Activated CD4-positive, alpha-beta T cell treated with anti-CD3 and anti-CD28 coated beads for 24 hours (primary cell): ENCODE data around the gene LMNB1.

Experiments used
- DNase-seq, 2 donors: peaks; one replicate each; pipeline ENCODE4 v3.0.0-alpha.2; 2020; ENCODE audit warnings: low read depth in 2 of 2

LMNB1 gene

DNA sequence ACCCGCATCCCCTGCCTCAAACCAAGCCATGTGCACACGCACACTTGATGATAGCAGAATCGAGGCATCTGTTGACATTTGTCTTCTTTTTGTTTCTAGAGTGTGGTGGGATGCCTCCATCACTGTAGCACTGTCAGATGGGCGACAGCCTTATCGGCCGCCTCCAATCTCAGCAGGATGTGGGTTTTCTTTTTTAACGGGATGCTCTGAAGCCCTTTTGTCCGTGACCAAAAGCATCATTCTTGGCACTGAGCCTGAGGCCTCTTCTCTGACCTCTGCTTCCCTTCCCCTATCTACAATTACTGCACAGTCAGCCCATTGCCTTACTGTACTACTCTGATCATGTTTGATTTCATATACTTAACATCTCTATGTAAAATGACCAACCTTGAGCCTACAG is 78.3 kb downstream of the LMNB1 start:
- DNase-seq, result no peak

DNA sequence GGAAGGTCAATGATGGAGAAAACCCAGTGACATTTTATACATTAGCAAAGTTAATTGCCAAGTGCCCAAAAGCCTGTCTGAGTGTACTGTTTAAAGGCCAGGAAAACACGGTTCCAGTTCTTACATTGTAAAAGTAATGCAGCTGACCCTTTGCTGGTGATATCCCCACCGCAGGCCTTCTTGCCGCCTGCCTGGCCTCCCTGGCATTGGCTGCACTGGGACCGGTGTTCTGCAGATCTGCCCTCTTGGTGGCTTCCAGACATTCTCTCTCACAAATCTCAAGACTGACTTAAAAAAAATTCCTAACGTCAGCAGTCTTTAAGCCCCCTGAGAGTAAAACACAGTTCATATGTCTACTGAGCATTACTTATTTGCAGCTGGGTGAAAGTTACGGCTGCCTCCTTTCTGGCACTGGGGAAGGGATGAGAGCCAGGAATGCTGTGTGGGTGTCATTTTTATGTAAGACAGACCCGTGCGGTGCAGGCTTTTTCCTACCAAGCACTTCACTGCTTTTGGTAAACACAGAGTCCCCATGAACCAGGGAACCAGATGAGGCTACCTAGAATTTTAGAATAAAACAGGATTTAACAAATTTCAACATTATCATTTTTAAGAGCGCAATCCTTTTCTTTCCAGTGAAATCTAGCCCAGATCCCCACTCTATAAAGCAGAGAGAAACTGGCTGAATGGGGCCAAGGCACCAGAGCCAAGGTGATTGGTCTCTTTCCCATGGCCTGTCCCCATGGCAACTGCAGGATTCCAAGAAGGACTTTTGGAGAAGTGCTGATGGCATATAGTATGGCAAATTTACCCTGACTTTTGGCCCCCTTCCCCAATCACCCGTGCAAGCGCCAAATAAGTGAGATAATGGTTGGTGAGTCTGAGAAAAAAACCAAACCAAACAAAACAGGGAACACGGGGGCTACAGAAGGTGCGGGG is 80.8 kb downstream of the LMNB1 start:
- DNase-seq, result no peak

DNA sequence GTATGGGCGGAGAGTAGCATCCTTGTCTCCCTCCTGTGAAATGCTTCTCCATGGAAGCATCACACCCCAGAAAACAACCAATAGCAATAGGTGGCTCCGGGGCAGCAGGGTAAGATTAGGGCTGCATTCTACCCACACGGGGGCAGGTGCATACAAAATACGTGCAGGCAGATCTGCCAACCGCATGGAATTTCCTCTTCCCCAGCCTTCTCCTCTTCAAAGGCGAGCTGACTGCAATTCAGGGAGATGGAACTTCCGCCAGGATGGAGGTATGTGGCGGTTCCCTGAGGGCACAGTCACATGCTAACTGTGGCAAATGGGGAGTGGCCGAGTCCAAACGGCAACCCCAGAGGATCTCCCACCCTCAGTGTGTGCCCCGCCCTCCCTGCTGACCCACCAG is 81.5 kb downstream of the LMNB1 start:
- DNase-seq, result no peak

GRCh38 chr5:126863402-126863801 is 86.5 kb downstream of the LMNB1 start:
- DNase-seq, result no peak

DNA sequence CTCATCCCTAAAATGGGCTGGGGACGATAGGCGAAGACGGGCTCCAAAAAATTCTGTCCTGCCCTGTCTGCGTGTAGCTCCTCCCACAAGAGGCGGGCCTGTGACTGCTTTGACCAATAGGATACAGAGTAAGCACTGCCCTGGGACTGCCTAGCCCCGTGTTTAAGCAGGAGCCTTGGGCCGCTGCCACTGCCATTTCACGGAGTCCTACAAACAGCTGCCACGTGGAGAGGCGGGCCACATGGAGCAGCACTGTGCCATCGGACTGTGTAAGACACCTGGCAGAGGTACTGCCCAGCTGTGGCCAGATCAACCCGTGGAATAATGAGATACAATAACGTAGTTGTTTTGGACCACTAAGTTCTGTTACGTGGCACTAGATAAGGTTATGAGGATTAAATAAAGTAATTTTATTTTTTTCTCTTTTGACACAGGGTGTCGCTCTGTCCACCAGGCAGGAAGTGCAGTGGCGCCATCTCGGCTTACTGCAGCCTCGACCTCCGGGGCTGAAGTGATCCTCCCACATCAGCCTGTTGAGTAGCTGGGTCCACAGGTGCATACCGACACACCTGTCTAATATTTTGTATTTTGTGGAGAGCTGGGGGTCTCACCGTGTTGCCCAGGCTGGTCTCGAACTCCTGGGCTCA is 87.2 kb downstream of the LMNB1 start:
- no peak for DNase-seq

DNA sequence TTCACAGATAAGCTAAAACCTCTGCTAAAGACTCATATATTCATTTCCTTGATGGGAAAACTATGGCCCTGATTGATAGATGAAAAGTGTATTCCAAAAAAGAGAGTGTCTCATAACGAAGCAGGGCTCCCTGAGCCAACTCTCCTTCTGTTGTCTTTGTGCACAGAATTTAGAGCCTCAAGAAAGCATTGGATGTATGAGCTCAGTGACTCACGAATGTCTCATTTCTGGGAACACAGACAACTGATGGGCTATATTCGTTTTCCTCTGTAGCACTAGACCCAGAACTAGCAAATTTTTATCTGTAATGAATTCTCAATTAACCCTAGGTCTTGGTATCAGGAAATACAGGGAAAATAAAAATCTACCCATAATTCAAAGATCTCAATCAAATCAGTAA is 88.4 kb downstream of the LMNB1 start:
- DNase-seq, result no peak

DNA sequence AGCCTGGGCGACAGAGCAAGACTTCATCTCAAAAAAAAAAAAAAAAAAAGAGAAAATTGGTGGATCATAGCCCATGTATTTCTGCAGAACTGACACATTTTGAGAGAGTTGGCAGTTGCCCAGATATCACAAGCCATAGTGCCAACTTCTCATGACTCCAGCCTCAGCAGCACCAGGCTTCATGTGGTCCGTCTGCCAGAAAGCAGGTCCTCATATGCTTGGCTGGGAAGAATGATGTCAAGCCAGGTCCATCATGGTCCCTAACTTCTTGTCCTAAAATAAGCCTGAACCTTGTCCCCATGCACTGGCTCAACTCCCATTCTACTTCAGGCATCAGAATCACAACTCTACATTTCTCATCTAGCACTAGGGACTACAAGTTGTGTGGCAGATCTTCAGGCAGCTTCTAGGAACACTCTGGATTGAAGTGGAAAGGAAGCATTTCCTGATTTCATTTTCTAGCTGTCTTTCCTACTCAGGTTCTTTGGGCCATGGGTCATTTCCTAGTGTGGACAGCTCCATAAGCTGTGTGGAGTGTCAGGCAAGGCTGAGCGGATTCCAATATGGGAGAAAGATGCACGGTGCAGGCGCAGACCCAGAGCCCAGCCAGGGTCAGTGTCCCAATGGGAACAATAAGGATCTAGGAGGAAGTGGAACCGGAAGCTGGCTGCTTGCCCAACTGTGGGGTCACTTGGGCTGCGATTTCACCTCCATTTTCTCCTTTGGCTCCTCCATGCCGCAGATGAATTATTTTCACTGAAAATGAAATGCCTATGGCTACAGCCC is 90.1 kb downstream of the LMNB1 start:
- no peak for DNase-seq

DNA sequence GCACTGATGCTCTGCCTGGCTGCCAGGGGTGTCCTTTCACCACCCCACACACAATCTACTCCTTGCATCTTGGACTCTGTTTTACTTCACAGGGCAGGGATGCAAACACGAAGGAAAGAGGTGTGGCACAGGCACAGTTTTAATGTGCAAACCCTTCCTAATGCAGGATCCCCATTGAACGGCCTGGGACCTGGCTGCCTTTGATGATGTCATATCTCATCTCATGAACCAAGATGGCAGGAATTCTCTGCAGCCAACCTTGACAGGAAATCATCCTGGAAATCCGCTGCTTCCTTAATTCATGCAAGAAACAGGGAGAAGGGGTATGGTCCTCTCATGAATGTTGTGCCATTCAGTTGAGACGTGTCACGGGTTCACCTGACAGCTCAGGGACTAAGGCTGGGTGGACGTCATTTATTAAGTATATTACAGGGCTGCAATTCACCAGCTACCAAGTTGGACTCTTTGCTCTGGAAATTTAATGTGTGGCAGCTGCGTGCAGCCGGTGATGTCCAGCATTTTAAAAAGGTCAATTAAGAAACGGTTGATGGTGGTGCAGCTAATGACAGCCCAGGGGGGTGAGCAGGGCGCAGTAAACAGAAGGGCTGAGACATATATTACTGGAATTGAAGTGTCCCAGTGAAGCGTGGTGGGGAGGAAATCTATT is 91.5 kb downstream of the LMNB1 start:
- DNase-seq, result no peak

- no peak for DNase-seq
Observed at GRCh38 chr5:126869005-126869451, 92.1 kb downstream of the LMNB1 start.

GRCh38 chr5:126871441-126871840 is 94.5 kb downstream of the LMNB1 start:
- no peak for DNase-seq

- no peak for DNase-seq
Observed at GRCh38 chr5:126872561-126873354, 95.8 kb downstream of the LMNB1 start.

DNA sequence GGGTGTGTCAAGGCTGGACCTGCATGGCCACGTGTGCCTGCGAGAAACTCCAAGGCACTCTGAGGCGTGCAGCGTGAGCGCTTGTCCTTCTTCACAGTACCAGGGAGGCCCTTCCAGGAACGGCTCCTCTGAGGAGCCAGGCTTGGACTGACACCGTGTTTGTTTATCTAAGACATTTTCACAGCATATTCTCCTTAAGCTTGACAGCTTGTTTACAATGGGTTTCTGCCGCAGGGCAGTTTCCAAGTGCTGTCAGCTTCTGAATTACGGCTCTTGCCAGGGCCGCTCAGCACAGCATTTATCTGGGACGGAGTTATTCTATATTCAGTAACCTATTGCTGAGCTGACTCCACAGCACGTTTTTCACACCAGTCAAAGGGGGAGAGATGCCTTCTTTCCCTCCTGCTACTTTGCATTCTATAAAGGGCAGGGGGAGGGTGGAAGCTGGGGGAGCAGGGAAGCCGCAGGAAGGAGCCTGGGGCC is 98.4 kb downstream of the LMNB1 start:
- DNase-seq, result no peak

GRCh38 chr5:126877602-126878001 is 100.7 kb downstream of the LMNB1 start:
- DNase-seq, result no peak

GRCh38 chr5:126878085-126878484 is 101.1 kb downstream of the LMNB1 start:
- DNase-seq, result no peak

- DNase-seq, result no peak
Observed at GRCh38 chr5:126878634-126879033, 101.7 kb downstream of the LMNB1 start.

- no peak for DNase-seq
Observed at GRCh38 chr5:126881821-126882600, 105.1 kb downstream of the LMNB1 start.

DNA sequence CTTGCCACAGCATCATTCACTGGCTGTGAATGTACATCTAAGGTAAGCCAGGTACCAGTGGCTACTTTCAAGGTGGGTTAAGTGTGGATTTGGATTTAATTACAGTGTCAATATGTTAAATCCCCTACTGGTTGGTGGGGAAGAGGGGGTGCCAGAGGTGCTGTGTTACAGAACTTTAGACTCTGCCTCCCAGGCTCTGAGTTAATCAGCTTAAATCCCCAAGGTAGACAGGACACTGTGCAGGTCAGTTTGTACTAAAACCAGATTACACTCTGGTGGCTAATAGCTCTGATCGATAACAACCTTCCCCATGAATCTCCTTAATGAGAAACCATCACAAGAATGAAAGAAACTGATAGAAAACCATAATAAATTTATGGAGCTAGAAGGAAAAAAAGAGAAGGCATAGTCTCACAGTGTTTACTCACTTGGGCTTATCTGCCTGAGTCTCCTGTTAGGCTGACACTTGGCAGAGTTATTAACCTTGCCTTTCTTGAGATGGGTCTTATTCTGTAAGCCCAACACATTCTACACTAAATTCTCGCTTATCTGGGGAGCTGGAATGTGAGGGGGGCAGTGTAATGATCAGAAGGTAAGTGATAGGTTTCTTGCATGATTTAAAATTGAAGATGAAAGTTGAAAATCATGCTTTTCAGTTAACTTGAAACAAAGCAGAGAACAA is 106.8 kb downstream of the LMNB1 start:
- no peak for DNase-seq

DNA sequence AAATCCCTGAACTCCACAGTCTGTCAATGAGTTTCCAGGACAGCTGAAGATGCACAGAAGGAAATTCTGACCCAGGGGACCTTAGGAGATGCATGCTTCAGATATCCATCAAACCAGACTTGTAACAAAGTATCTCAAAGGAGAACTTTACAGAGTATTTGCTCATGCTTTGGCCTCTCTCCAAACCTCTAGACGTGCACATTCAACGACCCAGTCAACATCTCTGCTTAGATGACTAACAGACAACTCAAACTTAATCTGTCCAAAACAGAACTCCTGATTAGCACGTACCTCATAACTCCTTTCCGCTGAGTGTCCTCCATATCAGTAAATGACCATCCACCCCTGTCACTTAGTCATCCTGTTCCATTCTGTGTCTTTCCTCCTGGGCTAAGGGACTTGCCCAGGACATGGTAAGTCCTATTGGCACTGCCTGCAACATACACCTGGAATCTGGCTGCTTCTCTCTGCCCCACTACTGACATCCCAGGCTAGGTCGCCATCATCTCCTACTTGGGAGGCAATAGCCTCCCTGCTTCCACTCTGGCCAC is 107.4 kb downstream of the LMNB1 start:
- DNase-seq, result no peak
